Astrocyte (in vitro differentiated cells and primary cell): Measurements from ENCODE around the gene PRSS1. TPM values are rescaled to one million over a fixed set of nuclear protein-coding genes. Genes with fewer than 3 reads are reported as not detected.
"Not testable (repeated sequence)": the region's sequence is repeated elsewhere in the genome, so short reads cannot be mapped to it uniquely, and the experiment has no call there.

Source experiments
- DNase-seq: peaks from one replicate; pipeline ENCODE4 v3.0.0-alpha.2; 2010; ENCODE audit warnings: low read depth
- FAIRE-seq: peaks from 2 replicates; lab custom pipeline; 2011; peaks lifted over from hg19 to GRCh38; lab: Jason Lieb, UNC
- H2AFZ ChIP-seq: 2 replicates; pipeline ENCODE4 v1.6.0; 2012; ENCODE audit warnings: low read depth, low read length, inconsistent platforms
- H3K27ac ChIP-seq: 2 replicates; pipeline ENCODE4 v1.5.1; 2011; ENCODE audit warnings: low read depth, low read length, inconsistent platforms
- H3K27me3 ChIP-seq: 2 replicates; pipeline ENCODE4 v1.6.0; 2011; ENCODE audit warnings: low read length, inconsistent platforms; ENCODE audit not compliant: insufficient read depth
- H3K36me3 ChIP-seq: 2 replicates; pipeline ENCODE4 v1.5.1; 2011; ENCODE audit warnings: low read length, inconsistent platforms; ENCODE audit not compliant: insufficient read depth
- H3K4me1 ChIP-seq: 2 replicates; pipeline ENCODE4 v1.5.1; 2011; ENCODE audit warnings: low read length, inconsistent platforms; ENCODE audit not compliant: insufficient read depth
- H3K4me2 ChIP-seq: 2 replicates; pipeline ENCODE4 v1.6.0; 2012; ENCODE audit warnings: low read length, inconsistent platforms
- H3K4me3 ChIP-seq: 2 replicates; pipeline ENCODE4 v1.5.1; 2011; ENCODE audit warnings: low read depth, mild to moderate bottlenecking, low read length, inconsistent platforms; ENCODE audit not compliant: insufficient read depth
- H3K79me2 ChIP-seq: 2 replicates; pipeline ENCODE4 v1.6.0; 2012; ENCODE audit warnings: mild to moderate bottlenecking, low read length, inconsistent platforms; ENCODE audit not compliant: insufficient read depth
- H3K9ac ChIP-seq: 2 replicates; pipeline ENCODE4 v1.6.0; 2012; ENCODE audit warnings: mild to moderate bottlenecking, low read length, inconsistent platforms
- H3K9me3 ChIP-seq: 2 replicates; pipeline ENCODE4 v1.5.1; 2012; ENCODE audit warnings: low read depth, mild to moderate bottlenecking, low read length, inconsistent platforms; ENCODE audit not compliant: insufficient read depth
- H4K20me1 ChIP-seq: 2 replicates; pipeline ENCODE4 v1.6.0; 2012; ENCODE audit warnings: low read length, inconsistent platforms; ENCODE audit not compliant: insufficient read depth
- H3K27ac Mint-ChIP-seq: one replicate; pipeline ENCODE4 v1.8.0; 2021; ENCODE audit warnings: mild to moderate bottlenecking, mixed read lengths; ENCODE audit not compliant: unreplicated experiment
- H3K27me3 Mint-ChIP-seq: one replicate; pipeline ENCODE4 v1.8.0; 2021; ENCODE audit warnings: low read depth, mixed read lengths; ENCODE audit not compliant: unreplicated experiment
- H3K36me3 Mint-ChIP-seq: one replicate; pipeline ENCODE4 v1.8.0; 2021; ENCODE audit warnings: low read depth, mixed read lengths; ENCODE audit not compliant: unreplicated experiment
- H3K4me1 Mint-ChIP-seq: one replicate; pipeline ENCODE4 v1.8.0; 2021; ENCODE audit warnings: low read depth, mixed read lengths; ENCODE audit not compliant: unreplicated experiment
- H3K4me3 Mint-ChIP-seq: one replicate; pipeline ENCODE4 v1.8.0; 2021; ENCODE audit warnings: mild to moderate bottlenecking, moderate library complexity, mixed read lengths; ENCODE audit not compliant: unreplicated experiment
- H3K9me3 Mint-ChIP-seq: one replicate; pipeline ENCODE4 v1.8.0; 2021; ENCODE audit warnings: mild to moderate bottlenecking, mixed read lengths; ENCODE audit not compliant: unreplicated experiment
- CTCF ChIP-seq: IDR thresholded peaks from 2 replicates; pipeline ENCODE4 v1.5.1; 2011; ENCODE audit warnings: low read depth, mild to moderate bottlenecking, inconsistent platforms, low read length, moderate library complexity; ENCODE audit not compliant: insufficient read depth
- EZH2 ChIP-seq: IDR thresholded peaks from 2 replicates; pipeline ENCODE4 v1.6.1; 2012; ENCODE audit warnings: mild to moderate bottlenecking, low read length, inconsistent platforms; ENCODE audit not compliant: insufficient read depth
- total RNA-seq: library from RNA; stranded (reverse); gene quantifications from 2 replicates; pipeline ENCODE4 v1.2.1, GENCODE V29; 2021

PRSS1 gene
- total RNA-seq, 1 donor from 2014 or later: not detected

- H3K79me2 ChIP-seq: no peaks in the 10 kb centered on the region
- H2AFZ ChIP-seq: no peak overlapping the region
- peaks cover 30% of the 10 kb centered on the region for H3K27me3 Mint-ChIP-seq
- DNase-seq: no peak
- H3K36me3 ChIP-seq: no peaks in the 10 kb centered on the region
- TF ChIP-seq CTCF: no peak
- no peak for TF ChIP-seq EZH2
- H3K4me3 Mint-ChIP-seq: no peak overlapping the region
- no peak for FAIRE-seq
- H3K9me3 Mint-ChIP-seq: no peaks in the 10 kb centered on the region
- H4K20me1 ChIP-seq: no peaks in the 10 kb centered on the region
- H3K4me1 ChIP-seq: no peaks in the 10 kb centered on the region
- H3K27ac Mint-ChIP-seq: no peak overlapping the region
- H3K4me1 Mint-ChIP-seq: no peaks in the 10 kb centered on the region
- H3K36me3 Mint-ChIP-seq: no peaks in the 10 kb centered on the region
- H3K4me2 ChIP-seq: no peak overlapping the region
- H3K4me3 ChIP-seq: no peak overlapping the region
- H3K9me3 ChIP-seq: no peaks in the 10 kb centered on the region
- H3K9ac ChIP-seq: no peak overlapping the region
- H3K27me3 ChIP-seq: peaks cover 5% of the 10 kb centered on the region
- H3K27ac ChIP-seq: no peak overlapping the region
Observed at GRCh38 chr7:142745091-142745635, 4.1 kb upstream of the PRSS1 start.

DNA sequence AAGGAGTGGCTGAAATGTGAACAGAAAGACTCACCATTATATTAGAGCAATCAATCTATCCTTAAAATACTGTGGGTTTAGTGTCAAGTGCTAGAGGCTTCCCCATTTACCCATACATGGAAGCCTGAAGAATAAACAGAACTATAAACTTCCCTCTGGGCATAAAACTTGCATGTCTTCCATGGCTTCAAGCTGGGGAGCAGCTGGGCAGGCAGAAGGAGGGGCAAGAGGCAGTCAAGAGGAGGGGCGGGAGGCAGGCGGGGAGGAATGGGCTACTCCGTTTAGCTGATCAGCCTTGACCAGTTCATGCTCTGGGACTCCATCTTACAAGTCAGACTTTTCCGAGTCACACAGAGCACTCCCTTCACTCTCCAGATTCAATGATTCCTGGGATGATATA lies 3.5 kb upstream of the PRSS1 start:
- H3K27ac ChIP-seq: no peak overlapping the region
- H3K9me3 Mint-ChIP-seq: no peaks in the 10 kb centered on the region
- no peaks in the 10 kb centered on the region for H3K36me3 ChIP-seq
- no peak for FAIRE-seq
- H3K36me3 Mint-ChIP-seq: no peaks in the 10 kb centered on the region
- no peak overlapping the region for H3K27ac Mint-ChIP-seq
- H4K20me1 ChIP-seq: no peaks in the 10 kb centered on the region
- peaks cover 8% of the 10 kb centered on the region for H3K27me3 ChIP-seq
- H3K4me2 ChIP-seq: no peak overlapping the region
- H2AFZ ChIP-seq: no peak overlapping the region
- H3K4me3 ChIP-seq: no peak overlapping the region
- no peaks in the 10 kb centered on the region for H3K79me2 ChIP-seq
- H3K9ac ChIP-seq: no peak overlapping the region
- no peak overlapping the region for H3K4me3 Mint-ChIP-seq
- no peak for TF ChIP-seq CTCF
- TF ChIP-seq EZH2: no peak
- no peaks in the 10 kb centered on the region for H3K4me1 Mint-ChIP-seq
- H3K4me1 ChIP-seq: no peaks in the 10 kb centered on the region
- no peaks in the 10 kb centered on the region for H3K9me3 ChIP-seq
- no peak for DNase-seq
- H3K27me3 Mint-ChIP-seq: peaks cover 25% of the 10 kb centered on the region

DNA sequence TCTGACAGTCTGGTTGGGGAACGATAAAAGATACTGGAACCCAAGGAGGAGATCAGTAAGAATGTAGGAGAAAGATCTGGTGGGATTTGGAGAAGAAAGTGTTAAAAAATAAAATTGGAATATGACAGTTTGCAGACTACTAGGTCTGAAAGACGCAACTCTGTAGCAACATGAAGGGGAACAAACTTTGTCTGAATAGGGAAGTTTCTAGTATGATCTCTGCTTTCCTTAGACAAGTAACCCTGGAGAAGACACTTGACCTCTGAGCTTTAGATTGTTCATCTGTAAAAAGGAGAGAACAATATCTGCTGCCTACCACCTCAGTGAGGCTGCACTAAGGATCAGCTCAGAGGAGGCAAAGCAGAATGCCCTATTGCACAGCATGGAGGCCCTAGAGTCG lies 3.0 kb upstream of the PRSS1 start:
- Histone ChIP-seq H4K20me1 (no peaks in the 10 kb centered on the region), H3K9me3 (no peaks in the 10 kb centered on the region), H3K4me1 (no peaks in the 10 kb centered on the region), H3K79me2 (no peaks in the 10 kb centered on the region), H2AFZ (no peak overlapping the region), H3K9ac (no peak overlapping the region), H3K27me3 (peaks cover 8% of the 10 kb centered on the region), H3K4me2 (no peak overlapping the region), H3K4me3 (no peak overlapping the region), H3K36me3 (no peaks in the 10 kb centered on the region), H3K27ac (no peak overlapping the region)
- Mint-ChIP-seq H3K4me3 (no peak overlapping the region), H3K36me3 (no peaks in the 10 kb centered on the region), H3K9me3 (no peaks in the 10 kb centered on the region), H3K4me1 (no peaks in the 10 kb centered on the region), H3K27me3 (peaks cover 25% of the 10 kb centered on the region), H3K27ac (no peak overlapping the region)
- FAIRE-seq (no peak), DNase-seq (no peak)
- TF ChIP-seq CTCF (no peak), EZH2 (no peak)

GRCh38 chr7:142748410-142748809 lies 862 bp upstream of the PRSS1 start:
- not testable (repeated sequence) for H3K4me3 Mint-ChIP-seq, H3K4me1 ChIP-seq, H3K36me3 ChIP-seq, H3K27me3 ChIP-seq, FAIRE-seq, DNase-seq, H3K4me2 ChIP-seq, H3K79me2 ChIP-seq, H3K9me3 Mint-ChIP-seq, H4K20me1 ChIP-seq, H3K36me3 Mint-ChIP-seq, H3K9me3 ChIP-seq, H2AFZ ChIP-seq, H3K4me3 ChIP-seq, H3K27ac ChIP-seq, H3K9ac ChIP-seq, H3K27ac Mint-ChIP-seq, H3K4me1 Mint-ChIP-seq
- peaks cover 37% of the 10 kb centered on the region for H3K27me3 Mint-ChIP-seq
